Astrocyte (in vitro differentiated cells and primary cell): ENCODE data around the gene KRT31.

Source experiments
- CTCF ChIP-seq: IDR thresholded peaks from 2 replicates; pipeline ENCODE4 v1.5.1; 2011; ENCODE audit warnings: low read depth, mild to moderate bottlenecking, inconsistent platforms, low read length, moderate library complexity; ENCODE audit not compliant: insufficient read depth
- EZH2 ChIP-seq: IDR thresholded peaks from 2 replicates; pipeline ENCODE4 v1.6.1; 2012; ENCODE audit warnings: mild to moderate bottlenecking, low read length, inconsistent platforms; ENCODE audit not compliant: insufficient read depth

- no peak for TF ChIP-seq CTCF
- no peak for TF ChIP-seq EZH2
Measured at GRCh38 chr17:41420134-41420533, 22.7 kb upstream of the KRT31 start.
